HEK293 (cell line): Measurements from ENCODE around the gene SUCO.

Experiments
- CTCF ChIA-PET: fragments of 350-600 bp; formaldehyde crosslinking; extraction: SDS; loops from one replicate; lab custom pipeline; 2021; ENCODE audit warnings: antibody characterized with exemption; lab: Yijun Ruan, JAX
- POLR2A ChIA-PET: fragments of 300-600 bp; formaldehyde crosslinking; extraction: SDS; loops from one replicate; lab custom pipeline; 2020; ENCODE audit warnings: antibody characterized with exemption, inconsistent platforms; lab: Yijun Ruan, JAX
- H3K27ac ChIP-seq: fragments of 200-500 bp; sonication (Bioruptor generic); 2 replicates; pipeline ENCODE4 v1.5.1; 2014; ENCODE audit warnings: low read depth, low read length, control low read depth, inconsistent platforms; ENCODE audit errors: extremely low read depth
- H3K36me3 ChIP-seq, 2 experiments: fragments of 200-500 bp in 1 of 2; sonication (Bioruptor generic) in 1 of 2; 1 replicate in 1 of 2; 2 replicates in 1 of 2; pipeline ENCODE4 v1.5.1; 2014 to 2017; ENCODE audit warnings: inconsistent platforms in 2 of 2, low read length in 2 of 2; ENCODE audit not compliant: control insufficient read depth in 2 of 2, insufficient read depth in 1 of 2
- H3K4me1 ChIP-seq: fragments of 200-500 bp; sonication (Bioruptor generic); 2 replicates; pipeline ENCODE4 v1.5.1; 2014; ENCODE audit warnings: mild to moderate bottlenecking, low read length, inconsistent platforms; ENCODE audit not compliant: control insufficient read depth, insufficient read depth
- H3K4me3 ChIP-seq: 2 replicates; pipeline ENCODE4 v1.5.1; 2011; ENCODE audit warnings: low read depth, mild to moderate bottlenecking, control low read depth, low read length, moderate library complexity
- H3K9me3 ChIP-seq: fragments of 200-500 bp; sonication (Bioruptor generic); 2 replicates; pipeline ENCODE4 v1.5.1; 2014; ENCODE audit warnings: low read depth, low read length, inconsistent platforms; ENCODE audit not compliant: control insufficient read depth, insufficient read depth
- EGR2 ChIP-seq: fragments of 450-650 bp; formaldehyde crosslinking; IDR thresholded peaks from 2 replicates; pipeline ENCODE4 v1.5.1; 2016; ENCODE audit warnings: low read depth, missing biosample characterization, missing genetic modification characterization
- FEZF1 ChIP-seq: fragments of 450-650 bp; formaldehyde crosslinking; IDR thresholded peaks from 2 replicates; pipeline ENCODE4 v1.5.1; 2016; ENCODE audit warnings: missing biosample characterization, missing genetic modification characterization
- GLIS1 ChIP-seq: fragments of 450-650 bp; formaldehyde crosslinking; IDR thresholded peaks from 2 replicates; pipeline ENCODE4 v1.5.1; 2016; ENCODE audit warnings: missing biosample characterization, missing genetic modification characterization
- HOXA7 ChIP-seq: sonication (generic); formaldehyde crosslinking; IDR thresholded peaks from 2 replicates; pipeline ENCODE4 v1.8.1; 2022; ENCODE audit warnings: missing genetic modification reagents, borderline replicate concordance
- KLF16 ChIP-seq: fragments of 450-650 bp; formaldehyde crosslinking; IDR thresholded peaks from 2 replicates; pipeline ENCODE4 v1.5.1; 2017; ENCODE audit warnings: missing biosample characterization, missing genetic modification characterization
- MEIS1 ChIP-seq: sonication (generic); formaldehyde crosslinking; IDR thresholded peaks from 2 replicates; pipeline ENCODE4 v1.8.1; 2022; ENCODE audit warnings: missing genetic modification reagents, mild to moderate bottlenecking, borderline replicate concordance
- MZF1 ChIP-seq: fragments of 450-650 bp; formaldehyde crosslinking; IDR thresholded peaks from 2 replicates; pipeline ENCODE4 v1.5.1; 2017; ENCODE audit warnings: missing biosample characterization, missing genetic modification characterization, borderline replicate concordance
- OVOL3 ChIP-seq: fragments of 450-650 bp; formaldehyde crosslinking; IDR thresholded peaks from 2 replicates; pipeline ENCODE4 v1.5.1; 2016; ENCODE audit warnings: missing biosample characterization, missing genetic modification characterization
- SALL2 ChIP-seq: fragments of 450-650 bp; formaldehyde crosslinking; IDR thresholded peaks from 2 replicates; pipeline ENCODE4 v1.5.0; 2017; ENCODE audit warnings: missing biosample characterization, mild to moderate bottlenecking, missing genetic modification characterization, borderline replicate concordance
- SP3 ChIP-seq: fragments of 450-650 bp; formaldehyde crosslinking; IDR thresholded peaks from 2 replicates; pipeline ENCODE4 v1.5.1; 2016; ENCODE audit warnings: missing biosample characterization, missing genetic modification characterization
- TSHZ1 ChIP-seq: fragments of 450-650 bp; formaldehyde crosslinking; IDR thresholded peaks from 2 replicates; pipeline ENCODE4 v1.5.1; 2016; ENCODE audit warnings: missing biosample characterization, missing genetic modification characterization, borderline replicate concordance
- ZBTB11 ChIP-seq: fragments of 450-650 bp; formaldehyde crosslinking; conservative IDR thresholded peaks from 2 replicates; pipeline ENCODE4 v1.5.1; 2016; ENCODE audit warnings: low read depth, missing biosample characterization, missing genetic modification characterization
- ZBTB48 ChIP-seq: fragments of 450-650 bp; formaldehyde crosslinking; IDR thresholded peaks from 2 replicates; pipeline ENCODE4 v1.5.1; 2016; ENCODE audit warnings: missing biosample characterization, missing genetic modification characterization
- ZEB2 ChIP-seq: fragments of 450-650 bp; formaldehyde crosslinking; IDR thresholded peaks from 2 replicates; pipeline ENCODE4 v1.5.1; 2016; ENCODE audit warnings: missing biosample characterization, missing genetic modification characterization
- ZFP37 ChIP-seq: fragments of 450-650 bp; formaldehyde crosslinking; IDR thresholded peaks from 2 replicates; pipeline ENCODE4 v1.5.1; 2016; ENCODE audit warnings: missing biosample characterization, missing genetic modification characterization
- ZNF133 ChIP-seq: fragments of 450-650 bp; formaldehyde crosslinking; IDR thresholded peaks from 2 replicates; pipeline ENCODE4 v1.5.1; 2016; ENCODE audit warnings: missing biosample characterization, missing genetic modification characterization
- ZNF175 ChIP-seq: fragments of 450-650 bp; formaldehyde crosslinking; IDR thresholded peaks from 2 replicates; pipeline ENCODE4 v1.5.1; 2016; ENCODE audit warnings: missing biosample characterization, missing genetic modification characterization
- ZNF184 ChIP-seq: fragments of 450-650 bp; IDR thresholded peaks from 2 replicates; pipeline ENCODE4 v1.5.1; 2018; ENCODE audit warnings: missing biosample characterization, mild to moderate bottlenecking, missing genetic modification characterization
- ZNF2 ChIP-seq: fragments of 450-650 bp; formaldehyde crosslinking; IDR thresholded peaks from 2 replicates; pipeline ENCODE4 v1.5.1; 2016; ENCODE audit warnings: missing biosample characterization, missing genetic modification characterization
- ZNF324 ChIP-seq: fragments of 450-650 bp; formaldehyde crosslinking; IDR thresholded peaks from 2 replicates; pipeline ENCODE4 v1.5.1; 2016; ENCODE audit warnings: missing biosample characterization, missing genetic modification characterization
- ZNF341 ChIP-seq: fragments of 450-650 bp; formaldehyde crosslinking; IDR thresholded peaks from 2 replicates; pipeline ENCODE4; 2016; ENCODE audit warnings: low read depth, missing biosample characterization, missing genetic modification characterization
- ZNF366 ChIP-seq: fragments of 450-650 bp; formaldehyde crosslinking; conservative IDR thresholded peaks from 2 replicates; pipeline ENCODE4 v1.5.1; 2016; ENCODE audit warnings: missing biosample characterization, missing genetic modification characterization
- ZNF585B ChIP-seq: fragments of 450-650 bp; formaldehyde crosslinking; IDR thresholded peaks from 2 replicates; pipeline ENCODE4 v1.5.1; 2016; ENCODE audit warnings: missing biosample characterization, missing genetic modification characterization
- ZNF629 ChIP-seq: fragments of 450-650 bp; formaldehyde crosslinking; IDR thresholded peaks from 2 replicates; pipeline ENCODE4 v1.5.1; 2017; ENCODE audit warnings: missing biosample characterization, missing genetic modification characterization
- ZNF654 ChIP-seq: fragments of 450-650 bp; formaldehyde crosslinking; IDR thresholded peaks from 2 replicates; pipeline ENCODE4 v1.5.1; 2016; ENCODE audit warnings: low read depth, missing biosample characterization, missing genetic modification characterization
- ZNF707 ChIP-seq: fragments of 450-650 bp; formaldehyde crosslinking; IDR thresholded peaks from 2 replicates; pipeline ENCODE4 v1.5.1; 2016; ENCODE audit warnings: missing biosample characterization, missing genetic modification characterization
- TF ChIP-seq, protein P1 (sequence below): fragments of 450-650 bp; formaldehyde crosslinking; IDR thresholded peaks from 2 replicates; pipeline ENCODE4 v1.5.1; 2017; ENCODE audit warnings: missing biosample characterization, missing genetic modification characterization
- TF ChIP-seq, protein P2 (sequence below): fragments of 450-650 bp; IDR thresholded peaks from 2 replicates; pipeline ENCODE4 v1.5.1; 2018; ENCODE audit warnings: missing biosample characterization, mild to moderate bottlenecking, missing genetic modification characterization

The SUCO gene

DNA sequence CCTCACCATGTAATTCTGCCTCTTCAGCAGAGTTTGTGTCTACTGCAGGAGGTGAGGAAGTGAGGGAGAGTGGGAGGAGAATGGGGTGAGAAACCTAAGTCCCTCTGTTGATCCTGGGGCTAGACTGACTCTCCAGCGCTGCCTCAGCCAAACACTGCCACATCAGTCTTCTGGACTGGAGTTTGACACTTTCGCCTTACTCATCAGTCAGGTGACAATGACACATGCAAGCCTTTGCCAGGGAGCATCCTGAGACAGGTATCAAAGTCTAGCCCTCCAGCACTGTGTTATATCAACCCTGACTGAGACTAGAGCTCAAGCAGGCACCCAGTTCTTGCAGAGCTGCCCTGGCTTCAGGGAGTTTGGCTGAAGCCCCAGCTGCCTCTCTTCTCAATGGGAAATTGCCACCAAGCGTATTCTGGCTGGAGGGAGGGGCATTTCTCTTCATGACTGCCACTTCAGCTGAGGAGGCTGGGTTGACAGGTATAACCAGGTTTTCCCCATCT is 33.3 kb upstream of the SUCO start:
- Histone ChIP-seq H3K9me3 (no peaks in the 10 kb centered on the region), H3K4me1 (no peaks in the 10 kb centered on the region), H3K4me3 (no peak overlapping the region), H3K27ac (no peak overlapping the region), H3K36me3 (no peaks in the 10 kb centered on the region)
- ChIA-PET POLR2A (interaction anchor here (1.1 kb wide), 1 partner anchor 33 kb away, joined by 3 read pairs; no protein-coding TSS in a partner anchor), CTCF (interaction anchor here (0.6 to 1.1 kb wide), 2 partner anchors 13 to 56 kb away, joined by 3 read pairs; partner anchors contain the start of gene PIGC)
- no peak for TF ChIP-seq HOXA7 (CRISPR knock-in tag)
- TF ChIP-seq SP3 (tag by site-specific recombination) = 0 out of 2 replicates have a peak, but pooled peaks have one; percentile 30
- TF ChIP-seq ZNF175 = no peak
- TF ChIP-seq OVOL3 (tag by site-specific recombination) = no peak
- no peak for TF ChIP-seq MZF1
- no peak for TF ChIP-seq ZBTB11 (tag by site-specific recombination)
- no peak for TF ChIP-seq MEIS1 (CRISPR knock-in tag)
- peak; percentile 85 for TF ChIP-seq ZNF366 (tag by site-specific recombination)
- TF ChIP-seq KLF16 (tag by site-specific recombination) = no peak
- peak; percentile 68; the same call in 1 of the 2 replicates for TF ChIP-seq ZBTB48 (tag by site-specific recombination)
- TF ChIP-seq GLIS1 (tag by site-specific recombination) = no peak
- 0 out of 2 replicates have a peak, but pooled peaks have one; percentile 13 for TF ChIP-seq ZNF184 (tag by site-specific recombination)
- TF ChIP-seq ZNF2 = no peak
- TF ChIP-seq, protein P1, sequence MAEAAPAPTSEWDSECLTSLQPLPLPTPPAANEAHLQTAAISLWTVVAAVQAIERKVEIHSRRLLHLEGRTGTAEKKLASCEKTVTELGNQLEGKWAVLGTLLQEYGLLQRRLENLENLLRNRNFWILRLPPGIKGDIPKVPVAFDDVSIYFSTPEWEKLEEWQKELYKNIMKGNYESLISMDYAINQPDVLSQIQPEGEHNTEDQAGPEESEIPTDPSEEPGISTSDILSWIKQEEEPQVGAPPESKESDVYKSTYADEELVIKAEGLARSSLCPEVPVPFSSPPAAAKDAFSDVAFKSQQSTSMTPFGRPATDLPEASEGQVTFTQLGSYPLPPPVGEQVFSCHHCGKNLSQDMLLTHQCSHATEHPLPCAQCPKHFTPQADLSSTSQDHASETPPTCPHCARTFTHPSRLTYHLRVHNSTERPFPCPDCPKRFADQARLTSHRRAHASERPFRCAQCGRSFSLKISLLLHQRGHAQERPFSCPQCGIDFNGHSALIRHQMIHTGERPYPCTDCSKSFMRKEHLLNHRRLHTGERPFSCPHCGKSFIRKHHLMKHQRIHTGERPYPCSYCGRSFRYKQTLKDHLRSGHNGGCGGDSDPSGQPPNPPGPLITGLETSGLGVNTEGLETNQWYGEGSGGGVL = peak; percentile 40; the same call in 1 of the 2 replicates
- TF ChIP-seq EGR2 (tag by site-specific recombination) = no peak
- TF ChIP-seq ZNF324 (tag by site-specific recombination) = no peak
- TF ChIP-seq ZNF133 (tag by site-specific recombination) = no peak
- 0 out of 2 replicates have a peak, but pooled peaks have one; percentile 26 for TF ChIP-seq ZFP37
- no peak for TF ChIP-seq SALL2 (tag by site-specific recombination)
- TF ChIP-seq ZNF585B (tag by site-specific recombination) = no peak
- no peak for TF ChIP-seq ZNF654 (tag by site-specific recombination)
- TF ChIP-seq ZEB2 (tag by site-specific recombination) = no peak
- no peak; the same call in 1 of the 2 replicates for TF ChIP-seq TSHZ1
- TF ChIP-seq, protein P2, sequence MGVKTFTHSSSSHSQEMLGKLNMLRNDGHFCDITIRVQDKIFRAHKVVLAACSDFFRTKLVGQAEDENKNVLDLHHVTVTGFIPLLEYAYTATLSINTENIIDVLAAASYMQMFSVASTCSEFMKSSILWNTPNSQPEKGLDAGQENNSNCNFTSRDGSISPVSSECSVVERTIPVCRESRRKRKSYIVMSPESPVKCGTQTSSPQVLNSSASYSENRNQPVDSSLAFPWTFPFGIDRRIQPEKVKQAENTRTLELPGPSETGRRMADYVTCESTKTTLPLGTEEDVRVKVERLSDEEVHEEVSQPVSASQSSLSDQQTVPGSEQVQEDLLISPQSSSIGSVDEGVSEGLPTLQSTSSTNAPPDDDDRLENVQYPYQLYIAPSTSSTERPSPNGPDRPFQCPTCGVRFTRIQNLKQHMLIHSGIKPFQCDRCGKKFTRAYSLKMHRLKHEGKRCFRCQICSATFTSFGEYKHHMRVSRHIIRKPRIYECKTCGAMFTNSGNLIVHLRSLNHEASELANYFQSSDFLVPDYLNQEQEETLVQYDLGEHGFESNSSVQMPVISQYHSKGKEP (tag by site-specific recombination) = no peak
- no peak for TF ChIP-seq ZNF629 (tag by site-specific recombination)
- no peak for TF ChIP-seq FEZF1
- no peak for TF ChIP-seq ZNF707 (tag by site-specific recombination)
- TF ChIP-seq ZNF341 (tag by site-specific recombination) = no peak
